CD4-positive, alpha-beta T cell (primary cell): ENCODE data around the gene SCAF11. TPM values are rescaled to one million over a fixed set of nuclear protein-coding genes. Genes with fewer than 3 reads are reported as not detected.

ENCODE experiments used
- ATAC-seq: fragments of 200-7000 bp; cut with Tn5 transposase; one replicate; pipeline ENCODE4 v1.10.0; 2022; ENCODE audit warnings: mild to moderate bottlenecking; ENCODE audit not compliant: poor library complexity
- CTCF ChIA-PET: fragments of 350-600 bp; sonication (Branson Sonifier 250); formaldehyde crosslinking; loops from one replicate; lab custom pipeline; 2021; ENCODE audit warnings: antibody characterized with exemption, inconsistent platforms; lab: Charles Lee
- POLR2A ChIA-PET: fragments of 350-600 bp; sonication (Branson Sonifier 250); formaldehyde crosslinking; loops from one replicate; lab custom pipeline; 2021; ENCODE audit warnings: antibody characterized with exemption, inconsistent platforms; lab: Charles Lee
- DNase-seq, 14 experiments: peaks; one replicate each; pipeline ENCODE4 v3.0.0-alpha.2; 2013 to 2020; ENCODE audit warnings: mixed read lengths in 2 of 14
- H3K27ac ChIP-seq, 2 donors: one replicate each; pipeline versions ENCODE4 v1.5.1 to v1.7.0; 2013; ENCODE audit warnings: low read length in 2 of 2, low read depth in 1 of 2, mild to moderate bottlenecking in 1 of 2
- H3K27me3 ChIP-seq, 2 experiments: 1 replicate in 1 of 2; 2 replicates in 1 of 2; pipeline versions ENCODE4 v1.6.1 to v1.7.0; 2013; ENCODE audit warnings: low read length in 2 of 2, control low read depth in 1 of 2, mild to moderate bottlenecking in 1 of 2, moderate library complexity in 1 of 2; ENCODE audit not compliant: insufficient read depth in 2 of 2, control insufficient read depth in 1 of 2
- H3K36me3 ChIP-seq: one replicate; pipeline ENCODE4 v1.6.1; 2013; ENCODE audit warnings: low read length, control low read depth; ENCODE audit not compliant: insufficient read depth
- H3K4me1 ChIP-seq: one replicate; pipeline ENCODE4 v1.6.1; 2013; ENCODE audit warnings: low read length, control low read depth; ENCODE audit not compliant: insufficient read depth
- H3K4me3 ChIP-seq: one replicate; pipeline ENCODE4 v1.5.1; 2013; ENCODE audit warnings: mild to moderate bottlenecking, low read length, moderate library complexity
- H3K9me3 ChIP-seq, 2 experiments: 1 replicate in 1 of 2; 2 replicates in 1 of 2; pipeline versions ENCODE4 v1.6.1 to v1.7.0; 2013; ENCODE audit warnings: low read length in 2 of 2, mild to moderate bottlenecking in 2 of 2, control low read depth in 1 of 2, moderate library complexity in 1 of 2; ENCODE audit not compliant: control insufficient read depth in 1 of 2, insufficient read depth in 1 of 2
- H3K27ac Mint-ChIP-seq: one replicate; pipeline ENCODE4 v1.8.0; 2020; ENCODE audit warnings: mixed read lengths
- H3K27me3 Mint-ChIP-seq: one replicate; pipeline ENCODE4 v1.8.0; 2021; ENCODE audit warnings: mixed read lengths
- H3K36me3 Mint-ChIP-seq: one replicate; pipeline ENCODE4 v1.8.0; 2021; ENCODE audit warnings: low read depth, mixed read lengths
- H3K4me1 Mint-ChIP-seq: one replicate; pipeline ENCODE4 v1.8.0; 2021; ENCODE audit warnings: low read depth, mixed read lengths
- H3K4me3 Mint-ChIP-seq: one replicate; pipeline ENCODE4 v1.8.0; 2020; ENCODE audit warnings: mild to moderate bottlenecking, mixed read lengths
- H3K9me3 Mint-ChIP-seq: one replicate; pipeline ENCODE4 v1.8.0; 2020; ENCODE audit warnings: mixed read lengths
- CTCF ChIP-seq: fragments of 200-600 bp; IDR thresholded peaks from one replicate; pipeline ENCODE4 v1.8.0; 2022; ENCODE audit warnings: antibody characterized with exemption, mild to moderate bottlenecking
- intact Hi-C, 2 experiments: fragments of 100-400 bp; cut with DNase I in 1 of 2; cut with micrococcal nuclease in 1 of 2; formaldehyde crosslinking; loops; one replicate each; pipeline versions ENCODE4 v1.15.1 to v1.9.0; 2023 to 2025; cut with DNase I, micrococcal nuclease
- total RNA-seq, 174 experiments: library from RNA in 2 of 174; stranded (reverse) in 2 of 174; gene quantifications; one replicate each; pipeline ENCODE4 v1.2.3 and lab custom pipeline; 2021 to 2026

Gene SCAF11
- total RNA-seq, 2 experiments from 2014 or later, result 205 to 213 TPM

- Mint-ChIP-seq H3K4me1 (peaks cover 50% of the 10 kb centered on the region), H3K36me3 (peaks cover 73% of the 10 kb centered on the region), H3K4me3 (no peak overlapping the region), H3K9me3 (no peaks in the 10 kb centered on the region), H3K27ac (no peak overlapping the region), H3K27me3 (no peaks in the 10 kb centered on the region)
- ChIA-PET POLR2A (no interaction called here), CTCF (interaction anchor here (0.6 to 1.0 kb wide), 2 partner anchors 13 to 302 kb away, joined by 3 read pairs; no protein-coding TSS in a partner anchor)
- intact Hi-C loops, result no loop called here
- ATAC-seq, result no peak
- Histone ChIP-seq H3K36me3 (peaks cover 36% of the 10 kb centered on the region), H3K27me3 (no peaks in the 10 kb centered on the region), H3K4me3 (no peak overlapping the region), H3K4me1 (no peaks in the 10 kb centered on the region), H3K27ac (no peak overlapping the region), H3K9me3 (no peaks in the 10 kb centered on the region)
- no peak for DNase-seq
- TF ChIP-seq CTCF, result no peak
Measured at GRCh38 chr12:45959025-45959424, 31.3 kb downstream of the SCAF11 start.

- ChIA-PET POLR2A (interaction anchor here (1.1 to 1.2 kb wide), 2 partner anchors 9 to 220 kb away, joined by 3 to 4 read pairs; no protein-coding TSS in a partner anchor), CTCF (no interaction called here)
- no peak overlapping the region for H3K27ac ChIP-seq
- no peaks in the 10 kb centered on the region for H3K4me1 ChIP-seq
- Mint-ChIP-seq H3K27me3 (no peaks in the 10 kb centered on the region), H3K27ac (peak overlapping the region; percentile 0), H3K9me3 (no peaks in the 10 kb centered on the region), H3K36me3 (peaks cover 70% of the 10 kb centered on the region), H3K4me3 (no peak overlapping the region), H3K4me1 (peaks cover 16% of the 10 kb centered on the region)
- DNase-seq (no peak), ATAC-seq (no peak)
- TF ChIP-seq CTCF, result no peak
- intact Hi-C loops, result no loop called here
- H3K27me3 ChIP-seq, result no peaks in the 10 kb centered on the region
- no peak overlapping the region for H3K4me3 ChIP-seq
- H3K9me3 ChIP-seq, result no peaks in the 10 kb centered on the region
- peaks cover 59% of the 10 kb centered on the region for H3K36me3 ChIP-seq
Measured at GRCh38 chr12:45948546-45948945, 41.8 kb downstream of the SCAF11 start.

GRCh38 chr12:45946435-45946834, 43.9 kb downstream of the SCAF11 start:
- Mint-ChIP-seq H3K4me1 (peaks cover 26% of the 10 kb centered on the region), H3K36me3 (peaks cover 91% of the 10 kb centered on the region), H3K27ac (no peak overlapping the region), H3K27me3 (no peaks in the 10 kb centered on the region), H3K4me3 (no peak overlapping the region), H3K9me3 (no peaks in the 10 kb centered on the region)
- no peaks in the 10 kb centered on the region for H3K27me3 ChIP-seq
- H3K36me3 ChIP-seq, result peaks cover 71% of the 10 kb centered on the region
- H3K4me1 ChIP-seq, result no peaks in the 10 kb centered on the region
- ChIA-PET POLR2A (no interaction called here), CTCF (interaction anchor here (1.0 kb wide), 1 partner anchor 12 kb away, joined by 3 read pairs; no protein-coding TSS in a partner anchor)
- intact Hi-C loops, result no loop called here
- DNase-seq (no peak), ATAC-seq (no peak)
- no peak for TF ChIP-seq CTCF
- no peak overlapping the region for H3K27ac ChIP-seq
- no peak overlapping the region for H3K4me3 ChIP-seq
- H3K9me3 ChIP-seq, result no peaks in the 10 kb centered on the region
